ENCODE results near the gene TEX2.

Gene TEX2

GRCh38 chr17:64102627-64103390 is 160.3 kb downstream of the TEX2 start:
- Histone ChIP-seq H3K79me1 (ENCODE audit: low read depth, low read length) (no peaks in the 10 kb centered on the region), H3K36me3 (replicated peaks in 1 of 2; ENCODE audit: control insufficient read depth in 2 of 2, insufficient read depth in 2 of 2, low read length in 2 of 2) (no peaks in the 10 kb centered on the region), H2AFZ (ENCODE audit: low read length) (no peak overlapping the region), H2AK5ac (ENCODE audit: low read depth, low read length) (no peak overlapping the region), H3K4me1 (ENCODE audit: control insufficient read depth in 2 of 2, insufficient read depth in 1 of 2, low read depth in 1 of 2, low read length in 2 of 2) (peaks cover 0 to 2% of the 10 kb centered on the region in 2 donors), H2BK5ac (ENCODE audit: low read length) (no peak overlapping the region), H3K4ac (ENCODE audit: low read length) (no peak overlapping the region), H3K27ac (replicated peaks; ENCODE audit: low read length) (no peak overlapping the region), H3K18ac (ENCODE audit: low read length) (no peak overlapping the region), H3K23ac (ENCODE audit: low read depth, low read length, poor library complexity) (no peak overlapping the region), H2BK120ac (ENCODE audit: low read depth, low read length) (no peak overlapping the region), H3K4me2 (ENCODE audit: insufficient read depth, low read length, poor library complexity, severe bottlenecking) (no peak overlapping the region), H3K4me3 (ENCODE audit: low read length in 2 of 2) (no peak overlapping the region), H2BK15ac (ENCODE audit: low read length) (no peak overlapping the region), H4K91ac (ENCODE audit: low read depth, low read length, poor library complexity) (no peak overlapping the region), H3K14ac (ENCODE audit: low read length) (no peak overlapping the region), H2BK12ac (ENCODE audit: low read length) (no peak overlapping the region), H3K27me3 (ENCODE audit: control insufficient read depth in 3 of 3, insufficient read depth in 3 of 3, low read depth in 1 of 3, low read length in 3 of 3) (no peaks in the 10 kb centered on the region), H3K9ac (ENCODE audit: low read depth, low read length, poor library complexity) (no peak overlapping the region), H4K8ac (ENCODE audit: low read depth, low read length) (no peak overlapping the region), H3K9me3 (replicated peaks in 1 of 2; ENCODE audit: control insufficient read depth in 2 of 2, insufficient read depth in 1 of 2, low read depth in 1 of 2, low read length in 2 of 2) (no peaks in the 10 kb centered on the region)
- no CpG with 5 or more reads among the region's 7 CpGs for WGBS, 2 donors (ENCODE audit: extremely low coverage in 2 of 2, insufficient read length in 2 of 2, insufficient replicate concordance in 1 of 2)
- DNase-seq (ENCODE audit: low spot score) = no peak

GRCh38 chr17:64099543-64099942 is 163.5 kb downstream of the TEX2 start:
- Histone ChIP-seq H3K9me3 (replicated peaks in 1 of 2; ENCODE audit: control insufficient read depth in 2 of 2, insufficient read depth in 1 of 2, low read depth in 1 of 2, low read length in 2 of 2) (peaks cover 0 to 9% of the 10 kb centered on the region in 2 donors), H2BK15ac (ENCODE audit: low read length) (no peak overlapping the region), H3K14ac (ENCODE audit: low read length) (no peak overlapping the region), H3K27ac (replicated peaks; ENCODE audit: low read length) (no peak overlapping the region), H2AK5ac (ENCODE audit: low read depth, low read length) (no peak overlapping the region), H3K9ac (ENCODE audit: low read depth, low read length, poor library complexity) (no peak overlapping the region), H2AFZ (ENCODE audit: low read length) (no peak overlapping the region), H3K4me1 (ENCODE audit: control insufficient read depth in 2 of 2, insufficient read depth in 1 of 2, low read depth in 1 of 2, low read length in 2 of 2) (peaks cover 0 to 2% of the 10 kb centered on the region in 2 donors), H2BK12ac (ENCODE audit: low read length) (no peak overlapping the region), H3K18ac (ENCODE audit: low read length) (no peak overlapping the region), H3K4ac (ENCODE audit: low read length) (no peak overlapping the region), H3K27me3 (ENCODE audit: control insufficient read depth in 3 of 3, insufficient read depth in 3 of 3, low read depth in 1 of 3, low read length in 3 of 3) (no peaks in the 10 kb centered on the region), H2BK120ac (ENCODE audit: low read depth, low read length) (no peak overlapping the region), H2BK5ac (ENCODE audit: low read length) (no peak overlapping the region), H3K4me3 (ENCODE audit: low read length in 2 of 2) (no peak overlapping the region), H3K4me2 (ENCODE audit: insufficient read depth, low read length, poor library complexity, severe bottlenecking) (no peak overlapping the region), H4K91ac (ENCODE audit: low read depth, low read length, poor library complexity) (no peak overlapping the region), H4K8ac (ENCODE audit: low read depth, low read length) (no peak overlapping the region), H3K23ac (ENCODE audit: low read depth, low read length, poor library complexity) (no peak overlapping the region), H3K36me3 (replicated peaks in 1 of 2; ENCODE audit: control insufficient read depth in 2 of 2, insufficient read depth in 2 of 2, low read length in 2 of 2) (peaks cover 0 to 13% of the 10 kb centered on the region in 2 donors), H3K79me1 (ENCODE audit: low read depth, low read length) (no peaks in the 10 kb centered on the region)
- no peak for DNase-seq (ENCODE audit: low spot score)
- WGBS, 2 donors (ENCODE audit: extremely low coverage in 2 of 2, insufficient read length in 2 of 2, insufficient replicate concordance in 1 of 2) = no CpG with 5 or more reads among the region's 6 CpGs

Small RNA genes within 50 kb of the gene (small RNA-seq; reads per million reads assigned to genes)
- 13,406 reads per million, percentile 100 among the genes with 10 or more reads in this experiment for gene SNORD104 (ENCODE audit: insufficient read depth)

Measured in neuronal stem cell (in vitro differentiated cells).